ENCODE data around the gene TAB2. TPM values are rescaled to one million over a fixed set of nuclear protein-coding genes. Genes with fewer than 3 reads are reported as not detected.

The TAB2 gene
- total and polyA plus RNA-seq, 2 experiments from 2014 or later: 14.2 to 51.9 TPM

DNA sequence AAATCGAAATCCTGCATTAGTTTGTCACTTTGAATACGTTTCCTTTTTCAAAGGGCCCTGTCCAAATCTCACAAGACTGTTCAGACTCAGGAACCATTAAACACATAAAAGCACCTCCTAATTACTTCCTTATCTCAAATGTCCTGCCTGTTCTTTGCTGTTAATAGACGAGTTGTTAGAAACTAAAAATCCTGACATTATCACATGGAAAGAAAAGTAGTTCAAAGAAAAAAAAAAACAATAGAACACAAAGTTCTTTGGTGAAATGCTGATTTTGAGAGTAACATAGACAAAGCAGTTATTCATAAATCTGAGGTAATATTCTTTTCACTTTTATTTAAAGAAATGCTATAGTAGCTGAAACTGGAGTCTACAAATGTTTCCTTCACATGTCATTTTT lies 12.1 kb upstream of the TAB2 start:
- Histone ChIP-seq H3K27me3 (no peaks in the 10 kb centered on the region), H3K27ac (no peak overlapping the region), H3K79me2 (no peaks in the 10 kb centered on the region), H3K9me3 (ENCODE audit: low read depth) (no peaks in the 10 kb centered on the region), H4K20me1 (ENCODE audit: insufficient read depth, poor library complexity, severe bottlenecking) (no peaks in the 10 kb centered on the region), H3K4me1 (ENCODE audit: insufficient read depth) (no peaks in the 10 kb centered on the region), H3K9me2 (replicated peaks; ENCODE audit: insufficient read depth) (no peaks in the 10 kb centered on the region), H3K4me2 (no peak overlapping the region), H2AFZ (no peak overlapping the region), H3K36me3 (replicated peaks; ENCODE audit: insufficient read depth, low read depth) (no peaks in the 10 kb centered on the region), H3K4me3 (no peak overlapping the region)
- no peak for DNase-seq (ENCODE audit: low spot score)
- TF ChIP-seq CTCF (IDR thresholded peaks at IDR 0.05; ENCODE audit: poor library complexity): no peak
- no peak for TF ChIP-seq EZH2 (IDR thresholded peaks at IDR 0.05; ENCODE audit: borderline replicate concordance)
- TF ChIP-seq EZH2phosphoT487 (IDR thresholded peaks at IDR 0.05; ENCODE audit: low read depth, severe bottlenecking, unreplicated experiment): no peak
- 37% methylated on average over 3 of the region's 3 CpGs for WGBS (ENCODE audit: low lambda C conversion rate, missing lambda C conversion rate)

GRCh38 chr6:149306967-149307366 lies 10.5 kb upstream of the TAB2 start:
- Histone ChIP-seq H3K27ac (no peak overlapping the region), H3K27me3 (no peaks in the 10 kb centered on the region), H3K9me2 (replicated peaks; ENCODE audit: insufficient read depth) (no peaks in the 10 kb centered on the region), H3K36me3 (replicated peaks; ENCODE audit: insufficient read depth, low read depth) (no peaks in the 10 kb centered on the region), H3K79me2 (no peaks in the 10 kb centered on the region), H3K4me1 (ENCODE audit: insufficient read depth) (no peaks in the 10 kb centered on the region), H4K20me1 (ENCODE audit: insufficient read depth, poor library complexity, severe bottlenecking) (no peaks in the 10 kb centered on the region), H2AFZ (no peak overlapping the region), H3K9me3 (ENCODE audit: low read depth) (no peaks in the 10 kb centered on the region), H3K4me2 (no peak overlapping the region), H3K4me3 (no peak overlapping the region)
- WGBS (ENCODE audit: low lambda C conversion rate, missing lambda C conversion rate): 86% methylated on average over 3 of the region's 3 CpGs
- TF ChIP-seq EZH2phosphoT487 (IDR thresholded peaks at IDR 0.05; ENCODE audit: low read depth, severe bottlenecking, unreplicated experiment): no peak
- TF ChIP-seq CTCF (IDR thresholded peaks at IDR 0.05; ENCODE audit: poor library complexity): no peak
- no peak for TF ChIP-seq EZH2 (IDR thresholded peaks at IDR 0.05; ENCODE audit: borderline replicate concordance)
- no peak for DNase-seq (ENCODE audit: low spot score)

GRCh38 chr6:149311293-149311692 lies 6.2 kb upstream of the TAB2 start:
- no peaks in the 10 kb centered on the region for H3K27me3 ChIP-seq
- no peaks in the 10 kb centered on the region for H4K20me1 ChIP-seq (ENCODE audit: insufficient read depth, poor library complexity, severe bottlenecking)
- no peaks in the 10 kb centered on the region for H3K9me3 ChIP-seq (ENCODE audit: low read depth)
- no peak overlapping the region for H2AFZ ChIP-seq
- no peaks in the 10 kb centered on the region for H3K36me3 ChIP-seq (replicated peaks; ENCODE audit: insufficient read depth, low read depth)
- no peak overlapping the region for H3K4me3 ChIP-seq
- no peak overlapping the region for H3K27ac ChIP-seq
- H3K4me2 ChIP-seq: no peak overlapping the region
- H3K79me2 ChIP-seq: peaks cover 8% of the 10 kb centered on the region
- WGBS (ENCODE audit: low lambda C conversion rate, missing lambda C conversion rate): 75% methylated on average over 4 of the region's 4 CpGs
- no peaks in the 10 kb centered on the region for H3K4me1 ChIP-seq (ENCODE audit: insufficient read depth)
- TF ChIP-seq EZH2 (IDR thresholded peaks at IDR 0.05; ENCODE audit: borderline replicate concordance) (no peak), CTCF (IDR thresholded peaks at IDR 0.05; ENCODE audit: poor library complexity) (no peak), EZH2phosphoT487 (IDR thresholded peaks at IDR 0.05; ENCODE audit: low read depth, severe bottlenecking, unreplicated experiment) (no peak)
- no peak for DNase-seq (ENCODE audit: low spot score)
- H3K9me2 ChIP-seq (replicated peaks; ENCODE audit: insufficient read depth): no peaks in the 10 kb centered on the region

DNA sequence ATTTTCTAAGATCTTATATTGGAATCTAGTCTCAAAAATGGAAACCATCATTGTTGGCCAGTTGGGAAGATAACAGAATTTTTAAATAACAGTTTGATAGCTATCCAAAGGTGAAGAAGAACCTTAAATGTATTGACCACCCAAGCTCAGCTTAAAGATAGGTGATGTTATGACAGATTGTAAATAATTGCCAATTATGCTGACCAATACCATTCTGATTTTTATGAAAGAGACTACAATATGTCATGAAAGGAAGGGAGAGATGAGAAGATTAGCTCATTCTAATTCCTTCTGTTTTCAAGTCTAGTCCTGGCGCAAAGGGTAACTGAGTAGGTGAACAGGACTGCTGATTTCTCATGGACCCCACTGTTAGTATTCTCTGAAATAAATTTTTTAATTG lies 5.7 kb upstream of the TAB2 start:
- Histone ChIP-seq H3K27me3 (no peaks in the 10 kb centered on the region), H3K79me2 (peaks cover 8% of the 10 kb centered on the region), H4K20me1 (ENCODE audit: insufficient read depth, poor library complexity, severe bottlenecking) (no peaks in the 10 kb centered on the region), H3K9me2 (replicated peaks; ENCODE audit: insufficient read depth) (no peaks in the 10 kb centered on the region), H3K27ac (no peak overlapping the region), H2AFZ (no peak overlapping the region), H3K4me1 (ENCODE audit: insufficient read depth) (no peaks in the 10 kb centered on the region), H3K4me3 (no peak overlapping the region), H3K4me2 (no peak overlapping the region), H3K9me3 (ENCODE audit: low read depth) (no peaks in the 10 kb centered on the region), H3K36me3 (replicated peaks; ENCODE audit: insufficient read depth, low read depth) (no peaks in the 10 kb centered on the region)
- 100% methylated on average over 1 of the region's 1 CpG for WGBS (ENCODE audit: low lambda C conversion rate, missing lambda C conversion rate)
- no peak for DNase-seq (ENCODE audit: low spot score)
- TF ChIP-seq CTCF (IDR thresholded peaks at IDR 0.05; ENCODE audit: poor library complexity) (no peak), EZH2phosphoT487 (IDR thresholded peaks at IDR 0.05; ENCODE audit: low read depth, severe bottlenecking, unreplicated experiment) (no peak), EZH2 (IDR thresholded peaks at IDR 0.05; ENCODE audit: borderline replicate concordance) (no peak)
